ENCODE data around the gene SPIRE1. TPM values are rescaled to one million over a fixed set of nuclear protein-coding genes. Genes with fewer than 3 reads are reported as not detected.
"Not testable (repeated sequence)": the region's sequence is repeated elsewhere in the genome, so short reads cannot be mapped to it uniquely, and the experiment has no call there.

SPIRE1 gene
- total RNA-seq, 1 donor from 2014 or later, result 20.3 TPM

DNA sequence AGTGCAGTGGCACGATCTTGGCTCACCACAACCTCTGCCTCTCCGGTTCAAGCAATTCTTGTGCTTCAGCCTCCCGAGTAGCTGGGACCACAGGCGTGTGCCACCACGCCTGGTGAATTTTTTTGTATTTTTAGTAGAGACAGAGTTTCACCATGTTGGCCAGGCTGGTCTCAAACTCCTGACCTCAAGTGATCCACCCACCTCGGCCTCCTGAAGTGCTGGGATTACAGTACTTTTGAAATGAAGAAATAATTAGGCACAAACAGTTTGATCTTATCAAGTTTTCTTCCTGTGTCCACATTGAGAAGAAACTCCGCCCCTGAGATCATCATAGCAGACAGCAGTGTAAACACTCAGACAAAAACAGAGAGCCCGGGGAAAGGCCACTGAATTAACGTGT, 247.2 kb downstream of the SPIRE1 start:
- not testable (repeated sequence) for DNase-seq

DNA sequence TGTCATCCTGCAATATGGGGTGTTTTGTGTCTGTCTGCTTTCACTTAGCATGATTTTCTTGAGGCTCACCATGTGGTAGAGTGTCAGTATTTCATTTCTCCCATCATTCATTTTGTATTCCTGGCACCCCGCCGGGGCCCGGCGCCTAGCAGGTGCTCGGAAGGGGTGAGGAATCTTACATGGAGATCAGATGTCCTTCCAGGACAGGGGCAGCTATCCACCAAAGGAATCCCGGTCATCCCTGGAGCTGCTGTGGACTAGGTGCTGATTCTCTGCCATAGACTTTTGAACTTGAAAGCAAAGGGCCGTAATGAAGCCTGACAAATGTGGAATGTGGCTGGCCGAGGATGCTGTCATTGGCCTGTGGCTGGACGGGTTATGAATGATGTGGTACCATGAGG, 247.8 kb downstream of the SPIRE1 start:
- no peak for DNase-seq

DNA sequence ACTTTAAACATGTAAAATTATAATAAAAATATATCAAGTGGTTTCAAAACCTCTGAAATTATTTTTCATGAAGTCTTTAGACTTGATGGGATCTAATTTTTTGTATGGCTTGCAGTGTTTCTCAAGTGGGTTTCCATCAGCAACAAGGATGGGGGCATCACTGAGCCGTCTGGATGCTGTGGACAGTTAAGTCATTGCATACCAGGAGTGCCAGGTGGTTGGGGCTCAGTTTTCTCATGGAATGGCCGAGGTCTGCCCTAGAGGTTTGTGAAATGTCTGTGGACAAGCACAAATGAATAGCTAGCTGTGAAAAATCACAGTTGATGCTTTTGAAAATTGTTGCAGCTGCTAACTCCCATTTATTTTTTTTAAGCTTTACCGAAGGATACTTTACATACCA, 248.4 kb downstream of the SPIRE1 start:
- DNase-seq, result no peak

DNA sequence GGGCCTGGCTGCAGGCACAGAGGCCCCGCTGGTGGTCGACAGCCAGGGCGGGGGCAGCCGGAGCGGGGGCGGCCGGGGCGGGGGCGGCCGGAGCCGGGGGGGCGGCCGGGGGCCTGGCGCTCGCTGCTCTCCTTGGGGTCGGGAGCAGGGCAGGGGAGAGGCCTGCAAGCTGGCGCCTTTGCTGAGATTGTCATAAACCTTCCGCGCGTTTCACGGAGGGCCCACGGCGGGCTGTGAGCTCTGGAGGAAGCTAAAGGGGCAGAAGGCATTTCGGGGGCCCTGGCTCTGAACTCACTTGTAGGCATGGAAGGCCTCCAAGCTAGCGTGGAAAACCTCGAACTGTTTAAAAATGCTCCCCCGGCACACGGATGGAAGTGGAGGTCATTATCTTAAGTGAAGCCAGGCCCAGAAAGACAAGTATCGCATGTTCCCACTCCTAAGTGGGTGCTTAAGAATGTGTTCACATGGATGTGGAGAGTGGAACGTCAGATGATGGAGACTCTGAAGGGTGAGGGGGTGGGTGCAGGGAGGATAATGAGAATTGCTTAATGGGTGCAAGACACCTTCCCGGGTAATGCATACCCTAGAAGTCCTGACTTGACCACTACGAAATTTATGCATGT, 249.5 kb downstream of the SPIRE1 start:
- DNase-seq, result no peak

DNA sequence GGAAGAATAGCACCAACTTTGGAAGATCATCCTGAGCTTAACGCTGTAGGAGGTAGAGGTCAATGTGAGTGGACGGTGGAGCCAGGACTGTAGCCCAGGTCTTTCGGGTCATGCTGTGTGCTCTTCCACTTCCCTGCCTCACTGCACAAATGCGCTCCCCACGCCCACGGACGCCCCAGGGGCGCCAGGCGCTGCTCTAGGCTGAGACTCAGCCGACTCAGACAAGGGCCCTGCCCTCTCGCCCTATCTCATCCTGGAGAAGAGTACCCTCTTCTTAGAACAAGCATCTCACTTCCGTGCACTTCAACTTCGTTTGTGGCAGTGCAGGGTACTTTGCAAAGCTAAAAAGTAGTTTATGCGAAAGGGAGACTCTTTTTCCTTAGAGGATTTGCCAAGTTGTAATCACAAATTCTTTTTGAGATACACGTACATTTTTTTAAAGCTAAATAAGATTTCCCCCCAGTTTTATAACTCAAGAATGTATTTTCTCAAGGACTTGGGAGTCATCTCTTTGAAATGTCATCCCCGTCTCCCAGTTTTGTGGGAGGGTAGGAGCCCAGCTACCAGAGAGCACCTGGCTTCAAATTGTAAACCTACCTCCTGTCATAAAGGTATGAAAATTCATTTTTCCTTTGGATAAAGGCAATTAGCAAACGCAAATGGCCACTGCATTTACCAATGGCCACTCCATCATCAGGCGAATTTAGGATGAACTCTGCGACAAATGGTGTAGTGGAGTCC, 251.4 kb downstream of the SPIRE1 start:
- DNase-seq, result no peak

DNA sequence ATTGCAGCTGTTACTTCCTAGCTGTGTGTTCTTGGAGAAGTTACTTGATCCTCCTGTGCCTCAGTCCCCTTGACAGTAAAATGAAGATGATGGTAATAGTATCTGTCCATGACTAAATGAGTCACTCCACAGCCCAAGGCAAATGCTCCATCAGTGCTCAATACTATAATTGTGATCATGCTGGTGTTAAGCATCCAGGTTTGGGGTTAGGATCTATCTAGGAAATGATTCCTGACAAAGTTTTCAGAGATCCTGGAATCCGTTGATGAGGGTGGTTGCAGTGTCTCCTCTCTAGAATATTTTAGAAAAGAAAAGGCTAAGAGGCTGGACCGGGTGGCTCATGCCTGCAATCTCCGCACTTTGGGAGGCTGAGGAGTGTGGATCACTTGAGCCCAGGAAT, 252.8 kb downstream of the SPIRE1 start:
- no peak for DNase-seq

DNA sequence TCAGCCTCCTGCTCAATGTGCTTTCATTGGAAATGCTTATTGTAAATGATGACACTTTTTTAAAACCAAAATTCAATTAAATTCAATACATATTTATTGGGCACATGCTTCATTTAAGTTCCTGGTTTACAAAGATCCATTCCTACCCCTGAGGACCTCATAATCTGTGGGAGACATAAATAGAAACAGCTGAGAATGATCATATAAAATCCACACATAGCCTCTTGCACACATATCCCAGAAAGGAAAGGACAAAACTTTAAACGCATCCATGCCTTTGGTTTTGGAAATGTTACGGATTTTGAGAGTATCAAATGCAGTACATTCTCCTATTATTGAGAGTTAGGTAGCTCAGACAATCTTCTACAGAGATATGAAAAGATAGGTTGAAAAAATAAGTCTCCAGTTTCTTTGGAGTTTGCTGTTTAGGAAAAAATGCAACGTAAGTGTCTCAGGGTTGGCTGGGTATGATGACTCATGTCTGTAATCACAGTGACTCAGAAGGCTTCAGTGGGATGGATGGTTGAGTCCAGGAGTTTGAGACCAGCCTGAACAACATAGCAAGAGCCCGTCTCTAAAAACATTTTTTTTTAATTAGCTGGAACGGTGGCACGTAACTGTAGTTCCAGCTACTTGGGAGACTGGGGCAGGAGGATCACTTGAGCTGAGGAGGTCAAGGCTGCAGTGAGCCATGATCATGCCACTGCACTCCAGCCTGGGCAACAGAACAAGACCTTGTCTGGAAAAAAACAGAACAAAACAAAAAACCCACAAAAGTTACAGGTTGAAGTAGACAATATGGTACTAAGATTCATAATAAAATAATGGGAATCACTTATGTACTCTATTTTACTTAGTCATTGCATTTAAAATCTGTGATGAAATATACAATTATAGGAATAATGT, 254.1 kb downstream of the SPIRE1 start:
- peak; percentile 43 for DNase-seq

DNA sequence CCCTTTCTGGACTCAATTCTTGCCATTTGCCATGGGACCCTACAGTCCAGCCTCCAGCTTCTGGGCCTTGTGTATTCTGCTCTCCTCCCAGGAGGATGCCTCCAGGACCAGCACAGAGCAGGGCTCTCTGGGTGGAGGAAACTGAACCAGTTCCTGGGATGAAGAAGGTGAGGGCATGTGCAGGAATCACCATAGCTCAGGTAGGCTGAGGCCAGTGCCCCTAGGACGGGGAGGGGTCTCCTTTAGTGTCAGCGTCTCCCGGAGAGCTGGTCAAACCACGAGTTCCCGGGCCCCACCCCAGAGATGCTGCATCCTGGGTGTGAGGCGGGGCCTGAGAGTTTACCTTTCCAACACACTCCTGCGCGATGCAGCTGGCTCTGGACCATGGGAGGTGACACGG, 256.0 kb downstream of the SPIRE1 start:
- no peak for DNase-seq

DNA sequence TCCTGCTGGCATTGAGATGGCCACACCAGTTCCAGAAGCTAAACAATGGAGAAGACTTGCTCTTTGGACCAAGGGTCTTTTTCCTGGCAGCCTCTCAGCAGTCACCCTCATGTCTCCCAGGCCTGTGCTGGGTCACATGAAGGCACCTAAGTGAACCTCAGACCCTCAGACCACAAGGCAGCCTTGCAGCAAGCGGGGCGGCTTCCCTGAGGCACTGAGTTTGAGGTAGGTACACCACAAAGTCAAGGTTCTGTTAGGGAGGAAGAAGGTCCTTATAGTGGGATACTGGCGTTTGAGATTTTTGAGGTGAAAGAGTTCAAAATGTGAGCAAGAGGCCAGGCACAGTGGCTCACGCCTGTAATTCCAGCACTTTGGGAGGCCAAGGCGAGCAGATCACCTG, 258.7 kb downstream of the SPIRE1 start:
- no peak for DNase-seq

DNA sequence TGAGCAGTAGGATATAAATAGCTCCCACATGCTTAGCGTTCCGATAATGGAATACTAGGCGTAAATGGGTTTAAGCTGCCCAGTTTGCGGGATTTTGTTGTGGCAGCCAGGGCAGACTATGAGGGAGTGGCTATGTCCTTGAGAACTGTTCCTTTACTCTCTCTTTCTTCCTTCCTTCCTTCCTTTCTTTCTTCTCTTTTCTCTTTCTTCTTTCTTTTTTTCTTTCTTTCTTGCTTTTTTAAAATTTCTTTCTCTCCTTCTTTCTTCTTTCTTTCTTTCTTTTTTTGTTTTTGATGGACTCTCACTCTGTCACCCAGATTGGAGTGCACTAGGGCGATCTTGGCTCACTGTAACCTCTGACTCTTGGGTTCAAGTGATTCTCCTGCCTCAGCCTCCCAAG, 259.3 kb downstream of the SPIRE1 start:
- DNase-seq, result no peak

DNA sequence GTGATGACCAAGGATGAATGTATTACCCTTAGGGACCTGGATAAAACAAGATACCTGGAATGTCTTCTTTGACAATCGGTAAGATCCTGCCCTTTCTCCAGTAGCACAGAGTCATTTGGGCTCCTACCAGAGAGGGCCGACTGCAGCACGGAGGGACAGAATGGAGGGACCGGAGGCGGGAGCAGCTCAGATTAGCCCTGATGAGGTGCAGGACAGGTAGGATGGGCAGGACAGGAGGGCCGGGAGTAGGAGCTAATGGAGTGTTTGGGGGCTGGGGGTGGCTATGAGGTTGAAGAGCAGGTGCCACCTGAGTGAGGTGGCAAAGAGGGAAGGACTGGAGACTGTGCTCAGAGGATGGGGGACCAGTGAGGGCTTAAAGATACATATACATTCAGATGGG, 260.1 kb downstream of the SPIRE1 start:
- no peak for DNase-seq

DNA sequence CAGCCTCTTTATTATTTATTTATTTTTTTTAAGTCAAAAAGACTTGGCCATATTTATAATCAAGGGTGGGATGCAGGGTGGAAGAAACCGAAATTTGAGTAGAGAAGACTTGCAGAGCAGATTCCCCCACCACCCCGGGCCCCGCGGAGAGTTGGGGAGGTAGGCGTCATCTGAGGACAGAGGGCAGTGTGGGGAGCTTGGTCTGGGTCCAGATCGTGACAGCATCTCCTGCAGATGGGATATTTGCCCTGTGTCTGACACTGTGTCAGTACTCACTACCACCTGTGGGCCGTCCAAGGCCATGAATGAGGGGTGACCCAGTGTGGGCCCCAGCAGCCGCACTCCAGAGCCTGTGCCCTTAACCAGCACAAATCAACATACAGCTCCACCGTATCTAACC, 260.7 kb downstream of the SPIRE1 start:
- DNase-seq, result no peak

Small RNA genes within 50 kb of the gene (small RNA-seq; reads per million reads assigned to genes)
- gene RNU7-129P (ENCODE audit: low replicate concordance), result not detected

Other genes starting within 250 kb of the SPIRE1 start
- 9.8 TPM for gene CEP76, start 44.6 kb upstream of the SPIRE1 start, total RNA-seq
- gene PSMG2, start 44.9 kb upstream of the SPIRE1 start, total RNA-seq, result 43.2 TPM
- gene PTPN2, start 226.1 kb upstream of the SPIRE1 start, total RNA-seq, result 26.7 TPM